HG03108 (cell line): ENCODE data around the gene ZNF133.
"Not testable (repeated sequence)": the region's sequence is repeated elsewhere in the genome, so short reads cannot be mapped to it uniquely, and the experiment has no call there.

Experiments
- ATAC-seq: cut with Tn5 transposase; IDR thresholded peaks from one replicate; pipeline ENCODE4 v1.9.1; 2021; ENCODE audit warnings: moderate library complexity; ENCODE audit not compliant: unreplicated experiment

ZNF133 gene

DNA sequence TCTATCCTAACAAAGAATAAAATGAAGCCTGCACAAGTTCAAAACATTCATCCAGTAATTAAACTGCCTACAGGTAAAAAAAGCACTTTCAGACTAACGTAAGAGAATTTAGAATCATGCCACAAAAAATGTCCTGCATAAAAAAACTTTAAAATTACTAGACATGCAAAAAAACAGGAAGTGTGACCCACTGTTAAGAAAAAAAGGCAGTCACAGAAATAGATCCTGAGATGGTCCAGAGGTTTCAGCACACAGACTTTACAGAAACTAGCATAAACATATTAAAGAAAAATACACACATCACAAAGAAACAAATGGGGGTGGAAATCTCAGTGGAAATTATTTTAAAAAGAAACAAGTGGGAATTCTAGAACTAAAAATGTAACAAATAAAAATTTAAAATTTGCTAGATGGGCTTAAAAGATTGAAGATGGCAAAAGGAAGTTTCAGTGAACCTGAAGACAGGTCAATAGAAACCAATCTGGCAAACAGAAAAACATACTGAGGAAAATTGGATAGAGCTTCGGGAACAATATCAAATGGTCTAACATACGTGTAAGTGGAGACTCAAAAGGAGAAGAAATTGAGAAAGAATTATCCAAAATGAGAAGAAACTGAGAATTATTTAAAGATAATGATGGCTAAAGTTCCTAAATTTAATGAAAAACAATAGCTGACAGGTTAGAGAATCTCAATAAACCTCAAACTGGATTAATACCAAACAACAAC lies 3.4 kb upstream of the ZNF133 start:
- no peak for ATAC-seq

DNA sequence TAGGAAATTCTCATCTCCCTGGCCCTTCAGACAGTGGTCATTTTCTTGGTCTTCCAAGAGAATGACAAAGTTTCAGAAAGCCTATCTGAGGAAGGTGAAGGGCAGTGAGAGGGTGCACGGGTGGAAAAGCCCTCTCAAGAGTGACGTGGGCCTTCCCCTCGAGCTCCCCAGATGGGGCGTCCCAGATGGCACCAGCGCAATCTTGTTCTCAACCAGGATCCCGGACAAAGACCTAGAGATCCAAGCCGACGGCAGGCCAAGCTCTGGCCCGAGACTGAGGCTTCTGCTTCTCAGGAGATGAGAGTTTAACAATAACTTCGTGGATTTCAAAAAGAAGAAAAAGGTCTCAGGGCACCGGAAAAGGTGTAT lies 797 bp upstream of the ZNF133 start:
- ATAC-seq, result no peak

- no peak for ATAC-seq
Observed at GRCh38 chr20:18288749-18289267, 481 bp downstream of the ZNF133 start.

DNA sequence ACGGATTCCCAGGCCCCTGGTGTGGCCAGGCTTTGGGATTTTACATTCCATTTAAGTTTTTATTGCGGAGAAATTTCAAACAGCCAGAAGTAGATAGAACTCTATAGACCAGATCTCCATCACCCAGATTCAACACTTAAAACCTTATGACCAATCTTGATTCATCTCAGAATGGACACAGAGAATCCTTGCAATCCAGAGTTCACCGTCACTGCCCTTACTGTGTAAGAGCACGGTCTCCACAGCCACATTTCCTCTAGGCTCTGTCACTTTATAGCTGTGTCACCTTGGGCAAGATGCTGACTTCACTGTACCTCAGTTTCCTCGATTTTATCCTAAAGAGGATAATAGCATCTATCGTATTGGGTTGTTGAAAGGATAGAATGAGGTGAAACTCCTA lies 979 bp downstream of the ZNF133 start:
- ATAC-seq, result no peak

DNA sequence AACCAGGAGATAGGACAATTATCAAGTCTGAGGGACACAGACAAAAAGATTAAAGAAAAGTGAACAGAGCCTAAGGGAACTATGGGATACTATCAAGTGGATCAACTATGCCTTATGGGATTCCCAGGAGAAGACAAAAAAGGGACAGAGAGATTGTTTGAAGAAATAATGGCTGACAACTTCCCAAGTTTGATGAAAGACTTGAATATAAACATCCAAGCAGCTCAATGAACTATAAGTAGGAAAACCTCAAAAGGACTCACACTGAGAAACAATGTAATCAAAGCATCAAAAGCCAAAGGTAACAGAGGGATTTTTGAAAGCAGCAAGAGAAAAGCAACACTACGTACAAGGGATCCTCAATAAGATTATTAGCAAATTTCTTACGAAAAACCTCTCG lies 11.0 kb downstream of the ZNF133 start:
- no peak for ATAC-seq

DNA sequence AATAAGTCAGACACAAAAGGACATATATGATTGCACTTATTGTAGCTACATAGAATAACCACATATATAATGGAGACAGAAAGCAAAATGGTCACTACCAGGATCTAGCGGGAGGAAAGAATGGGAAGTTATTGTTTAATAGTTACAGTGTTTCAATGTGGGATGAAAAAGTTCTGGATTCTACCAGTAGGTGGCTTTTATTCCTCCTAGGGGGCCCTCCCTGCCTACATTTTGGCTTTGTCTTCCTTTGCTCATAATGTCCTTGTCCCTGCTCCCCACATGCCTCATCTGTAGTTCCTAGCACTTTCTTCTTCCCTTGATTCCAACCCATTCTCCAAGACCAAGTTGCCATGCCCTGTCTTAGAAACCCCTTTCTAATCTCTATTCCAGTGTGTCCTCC lies 16.3 kb downstream of the ZNF133 start:
- no peak for ATAC-seq

DNA sequence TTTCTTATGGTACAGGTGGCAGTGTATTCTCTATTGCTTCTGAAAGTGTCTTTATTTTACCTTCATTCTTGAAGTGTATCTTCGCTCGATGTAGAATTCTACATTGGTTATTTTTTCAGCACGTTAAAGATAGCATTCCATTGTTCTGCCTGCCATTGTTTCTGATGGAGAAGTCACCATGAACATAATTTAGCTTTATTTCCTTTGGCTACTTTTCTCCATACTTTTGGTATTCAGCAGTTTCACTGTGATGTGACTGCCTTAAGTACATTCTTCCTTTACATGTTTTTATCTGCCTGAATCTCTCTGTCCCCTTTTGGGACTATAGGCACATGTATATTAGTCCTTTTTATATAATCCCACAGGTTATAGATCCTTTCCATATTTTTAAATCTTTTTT lies 19.0 kb downstream of the ZNF133 start:
- ATAC-seq, result no peak

- no peak for ATAC-seq
Observed at GRCh38 chr20:18310051-18310450, 21.7 kb downstream of the ZNF133 start.

DNA sequence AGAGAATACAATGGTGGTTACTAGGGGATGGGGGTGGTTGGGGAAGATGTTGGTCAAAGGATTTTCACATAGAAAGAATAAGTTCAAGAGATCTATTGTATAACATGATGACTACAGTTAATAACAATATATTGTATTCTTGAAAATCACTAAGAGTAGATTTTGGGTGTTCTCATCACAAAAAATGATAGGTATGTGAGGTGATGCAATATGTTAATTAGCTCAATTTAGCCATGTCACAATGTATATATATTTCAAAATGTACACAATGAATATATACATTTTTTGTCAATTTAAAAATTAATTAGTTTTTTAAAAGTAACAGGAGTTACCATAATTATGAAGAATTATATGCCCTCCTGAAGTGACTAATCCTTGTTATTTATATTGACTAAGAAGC lies 22.3 kb downstream of the ZNF133 start:
- ATAC-seq, result no peak

DNA sequence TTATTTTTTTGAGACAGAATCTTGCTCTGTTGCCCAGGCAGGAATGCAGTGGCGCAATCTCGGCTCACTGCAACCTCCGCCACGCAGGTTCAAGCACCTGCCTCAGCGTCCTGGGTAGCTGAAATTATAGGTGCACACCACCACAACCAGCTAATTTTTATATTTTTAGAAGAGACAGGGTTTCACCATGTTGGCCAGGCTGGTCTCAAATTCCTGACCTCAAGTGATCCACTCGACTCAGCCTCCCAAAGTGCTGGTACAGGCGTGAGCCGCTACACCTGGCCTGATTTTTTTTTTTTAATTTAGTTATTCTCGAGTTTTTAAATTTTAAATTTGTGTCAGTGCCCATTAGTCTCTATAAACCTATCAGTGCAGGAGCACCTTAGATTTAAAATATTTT lies 24.4 kb downstream of the ZNF133 start:
- no peak for ATAC-seq

DNA sequence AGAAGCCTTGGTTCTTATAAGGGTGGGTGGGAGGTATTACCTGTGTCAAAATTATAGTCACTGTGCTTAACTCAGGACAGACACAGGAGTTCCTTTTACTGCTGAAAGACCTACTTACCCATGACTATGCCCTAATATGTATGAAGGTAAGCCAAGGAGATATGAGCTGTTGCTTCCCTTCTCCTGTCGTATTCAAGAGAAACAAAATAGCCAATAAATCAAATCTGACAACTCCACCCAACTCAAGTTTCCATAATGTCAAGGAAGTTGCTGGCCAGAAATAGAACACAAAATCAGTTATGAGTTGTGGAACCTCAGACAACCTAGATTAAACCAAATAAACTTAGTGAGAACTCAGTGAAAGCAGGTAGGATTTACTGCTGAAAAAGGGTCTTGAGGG lies 25.1 kb downstream of the ZNF133 start:
- no peak for ATAC-seq

DNA sequence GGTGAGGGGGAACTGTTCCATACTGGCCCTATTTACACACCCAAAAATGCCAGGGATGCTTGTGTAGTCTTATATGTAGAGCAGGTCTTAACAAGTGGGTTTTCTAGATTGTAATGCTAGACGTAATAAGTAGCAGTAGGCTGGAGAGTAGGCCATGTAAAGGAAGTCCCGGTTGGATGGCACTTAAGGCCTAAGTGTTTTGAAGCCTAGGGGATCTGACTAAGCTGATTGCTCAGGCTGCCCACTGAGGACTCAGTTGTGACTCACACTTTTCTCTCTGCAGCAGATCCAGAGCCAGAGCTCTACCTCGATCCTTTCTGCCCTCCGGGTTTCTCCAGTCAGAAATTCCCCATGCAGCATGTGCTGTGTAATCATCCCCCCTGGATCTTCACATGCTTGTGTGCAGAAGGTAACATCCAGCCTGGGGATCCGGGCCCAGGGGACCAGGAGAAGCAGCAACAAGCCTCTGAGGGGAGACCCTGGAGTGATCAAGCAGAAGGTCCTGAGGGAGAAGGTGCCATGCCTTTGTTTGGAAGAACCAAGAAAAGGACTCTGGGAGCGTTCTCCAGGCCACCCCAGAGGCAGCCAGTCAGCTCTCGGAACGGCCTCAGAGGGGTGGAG lies 26.6 kb downstream of the ZNF133 start:
- ATAC-seq, result no peak

GRCh38 chr20:18316166-18316565 lies 27.8 kb downstream of the ZNF133 start:
- ATAC-seq, result no peak

GRCh38 chr20:18321316-18321715 lies 33.0 kb downstream of the ZNF133 start:
- ATAC-seq, result no peak

- ATAC-seq, result no peak
Observed at GRCh38 chr20:18321976-18322950, 33.9 kb downstream of the ZNF133 start.

DNA sequence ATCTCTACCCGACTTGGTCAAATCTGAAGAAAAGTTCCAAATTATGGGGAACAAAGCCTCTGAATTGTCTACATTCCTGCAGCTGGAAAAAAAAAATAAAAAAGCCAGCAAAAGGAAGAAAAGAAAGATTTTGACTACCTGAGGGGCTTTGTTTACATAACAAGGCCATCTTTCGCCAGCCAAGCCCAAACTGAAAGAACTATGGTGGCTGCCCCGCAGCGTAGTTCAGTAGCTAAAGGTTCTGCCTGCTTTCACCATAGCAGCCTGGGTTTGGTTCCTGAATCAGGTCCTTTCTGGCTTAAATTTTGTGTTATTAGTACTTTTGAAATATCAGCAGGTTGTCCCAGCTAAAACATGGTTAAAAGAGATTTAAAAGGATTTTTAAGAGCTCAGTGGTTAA lies 35.4 kb downstream of the ZNF133 start:
- no peak for ATAC-seq

GRCh38 chr20:18324596-18325089 lies 36.3 kb downstream of the ZNF133 start:
- ATAC-seq, result no peak

DNA sequence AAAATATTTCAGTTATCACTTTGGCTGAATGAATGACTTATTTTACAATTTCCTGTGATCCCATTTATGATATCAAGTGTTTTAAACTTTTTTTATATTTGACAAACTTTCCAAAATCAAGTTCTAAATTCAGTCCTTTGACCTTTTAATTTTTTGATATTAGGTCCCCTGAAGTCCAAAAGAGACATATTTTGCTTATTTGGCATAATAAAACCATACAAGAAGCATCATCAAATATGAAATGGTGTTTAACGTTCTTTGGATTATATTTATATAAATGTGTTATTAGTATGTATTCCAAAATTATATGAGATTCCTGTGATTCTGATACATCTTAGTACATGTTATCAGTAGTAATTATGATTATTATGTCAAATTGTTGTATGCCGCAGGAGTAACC lies 38.7 kb downstream of the ZNF133 start:
- no peak for ATAC-seq

DNA sequence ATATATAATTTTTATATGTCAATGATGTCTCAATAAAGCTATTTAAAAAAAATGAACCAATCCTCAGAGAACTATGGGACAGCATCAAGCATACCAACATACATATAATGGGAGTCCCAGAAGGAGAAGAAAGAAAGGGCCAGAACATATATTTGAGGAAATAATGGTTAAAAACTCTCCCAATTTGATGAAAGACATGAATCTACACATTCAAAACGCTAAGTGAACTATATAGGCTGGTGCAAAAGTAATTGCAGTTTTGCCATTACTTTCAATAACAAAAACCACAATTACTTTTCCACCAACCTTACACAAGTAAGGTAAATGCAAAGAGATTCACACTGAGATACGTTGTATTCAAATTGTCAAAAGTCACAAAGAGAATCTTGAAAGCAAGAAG lies 43.4 kb downstream of the ZNF133 start:
- no peak for ATAC-seq

DNA sequence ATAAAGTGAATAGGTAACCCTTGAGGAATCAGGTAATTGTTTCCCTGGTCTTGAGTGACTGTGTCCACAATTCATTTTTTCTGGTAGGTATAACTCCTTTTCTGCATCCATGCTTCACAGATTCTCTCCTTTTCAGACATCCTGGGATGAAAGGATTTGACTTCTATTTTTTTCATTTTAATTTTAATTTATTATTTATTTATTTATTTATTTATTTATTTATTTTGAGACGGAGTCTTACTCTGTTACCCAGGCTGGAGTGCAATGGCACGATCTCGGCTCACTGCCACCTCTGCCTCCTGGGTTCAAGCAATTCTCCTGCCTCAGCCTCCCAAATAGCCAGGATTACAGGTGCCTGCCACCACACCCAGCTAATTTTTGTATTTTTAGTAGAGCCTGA lies 61.4 kb downstream of the ZNF133 start:
- not testable (repeated sequence) for ATAC-seq

DNA sequence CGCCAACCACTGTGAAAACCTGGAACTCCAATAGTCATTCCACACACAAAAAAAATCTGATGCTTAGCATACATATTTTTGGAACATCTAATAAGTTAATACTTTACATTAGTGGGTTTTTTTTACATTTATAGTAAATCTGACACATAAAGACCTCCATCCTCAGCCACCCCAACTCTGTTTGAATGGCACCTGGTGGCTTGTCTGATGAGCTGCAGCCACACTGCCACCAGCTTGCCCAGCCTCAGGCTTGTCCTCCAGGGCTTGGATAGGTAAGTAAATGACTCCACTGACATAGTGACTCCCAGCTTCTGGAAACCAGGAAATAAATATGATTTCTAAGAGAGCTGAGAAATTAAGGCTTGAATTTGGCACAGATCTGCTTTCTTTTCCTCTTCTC lies 71.5 kb downstream of the ZNF133 start:
- ATAC-seq, result no peak
